ENCODE measurements around the gene LANCL2. TPM values are rescaled to one million over a fixed set of nuclear protein-coding genes. Genes with fewer than 3 reads are reported as not detected.

The LANCL2 gene
- total RNA-seq, 1 experiment from 2014 or later = 10.0 TPM

GRCh38 chr7:55361560-55361959 is 3.6 kb upstream of the LANCL2 start (continued):
- no peak for TF ChIP-seq YY1 (IDR thresholded peaks at IDR 0.05; ENCODE audit: extremely low read depth, insufficient replicate concordance, low read depth, low read length)
- TF ChIP-seq FOSL1 (IDR thresholded peaks at IDR 0.05; ENCODE audit: low read depth) = no peak
- no peak for TF ChIP-seq ATF3 (IDR thresholded peaks at IDR 0.05)

GRCh38 chr7:55362927-55363326 is 2.2 kb upstream of the LANCL2 start:
- no peak overlapping the region for H3K4me2 ChIP-seq (ENCODE audit: low read length)
- no peaks in the 10 kb centered on the region for H3K36me3 ChIP-seq (ENCODE audit: control insufficient read depth in 1 of 2, insufficient read depth in 2 of 2, low read length in 2 of 2)
- H3K79me2 ChIP-seq (ENCODE audit: insufficient read depth, low read length) = no peaks in the 10 kb centered on the region; the same call in 1 of the 2 replicates
- ChIA-PET CTCF (no interaction called here), RAD21 (ENCODE audit: low non-redundant PET in 1 of 2, low total read pairs in 2 of 2, uncharacterized antibody in 2 of 2, unreplicated experiment in 2 of 2) (no interaction called here), POLR2A (no interaction called here)
- H3K4me1 ChIP-seq (ENCODE audit: control insufficient read depth in 1 of 2, insufficient read depth in 2 of 2, low read length in 2 of 2) = peaks cover 3 to 19% of the 10 kb centered on the region in 2 experiments; a peak in 3 of 4 replicates
- TF ChIP-seq POLR2A (IDR thresholded peaks at IDR 0.05; ENCODE audit: borderline replicate concordance, extremely low read depth, insufficient read depth, insufficient read length) (no peak), CEBPB (IDR thresholded peaks at IDR 0.05; ENCODE audit: low read depth) (no peak), SP1 (IDR thresholded peaks at IDR 0.05; ENCODE audit: low read depth) (no peak), ZBTB33 (IDR thresholded peaks at IDR 0.05; ENCODE audit: extremely low read depth, insufficient replicate concordance, low read length) (no peak), CBX3 (IDR thresholded peaks at IDR 0.05; ENCODE audit: low read depth) (no peak), SRF (IDR thresholded peaks at IDR 0.05; ENCODE audit: low read depth) (no peak), FOSL1 (IDR thresholded peaks at IDR 0.05; ENCODE audit: low read depth) (no peak), SIN3A (IDR thresholded peaks at IDR 0.05; ENCODE audit: low read depth) (no peak), EGR1 (IDR thresholded peaks at IDR 0.05; ENCODE audit: low read depth) (no peak), RAD21 (IDR thresholded peaks at IDR 0.05; ENCODE audit: low read depth) (no peak), EZH2phosphoT487 (IDR thresholded peaks at IDR 0.05; ENCODE audit: borderline replicate concordance) (no peak), JUND (IDR thresholded peaks at IDR 0.05) (no peak), EZH2 (IDR thresholded peaks at IDR 0.05) (no peak), ATF3 (IDR thresholded peaks at IDR 0.05) (no peak), ZFX (IDR thresholded peaks at IDR 0.05) (no peak), ZNF274 (IDR thresholded peaks at IDR 0.05; ENCODE audit: low read depth, low read length) (no peak), CTCF (IDR thresholded peaks at IDR 0.05 in 2 of 3, conservative IDR thresholded peaks at IDR 0.05 in 1 of 3; ENCODE audit: borderline replicate concordance in 1 of 3, insufficient read depth in 1 of 3, low read depth in 2 of 3, low read length in 2 of 3) (no peak)
- TF ChIP-seq, protein P1, sequence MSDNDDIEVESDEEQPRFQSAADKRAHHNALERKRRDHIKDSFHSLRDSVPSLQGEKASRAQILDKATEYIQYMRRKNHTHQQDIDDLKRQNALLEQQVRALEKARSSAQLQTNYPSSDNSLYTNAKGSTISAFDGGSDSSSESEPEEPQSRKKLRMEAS (IDR thresholded peaks at IDR 0.05) = no peak
- TF ChIP-seq, protein P2, sequence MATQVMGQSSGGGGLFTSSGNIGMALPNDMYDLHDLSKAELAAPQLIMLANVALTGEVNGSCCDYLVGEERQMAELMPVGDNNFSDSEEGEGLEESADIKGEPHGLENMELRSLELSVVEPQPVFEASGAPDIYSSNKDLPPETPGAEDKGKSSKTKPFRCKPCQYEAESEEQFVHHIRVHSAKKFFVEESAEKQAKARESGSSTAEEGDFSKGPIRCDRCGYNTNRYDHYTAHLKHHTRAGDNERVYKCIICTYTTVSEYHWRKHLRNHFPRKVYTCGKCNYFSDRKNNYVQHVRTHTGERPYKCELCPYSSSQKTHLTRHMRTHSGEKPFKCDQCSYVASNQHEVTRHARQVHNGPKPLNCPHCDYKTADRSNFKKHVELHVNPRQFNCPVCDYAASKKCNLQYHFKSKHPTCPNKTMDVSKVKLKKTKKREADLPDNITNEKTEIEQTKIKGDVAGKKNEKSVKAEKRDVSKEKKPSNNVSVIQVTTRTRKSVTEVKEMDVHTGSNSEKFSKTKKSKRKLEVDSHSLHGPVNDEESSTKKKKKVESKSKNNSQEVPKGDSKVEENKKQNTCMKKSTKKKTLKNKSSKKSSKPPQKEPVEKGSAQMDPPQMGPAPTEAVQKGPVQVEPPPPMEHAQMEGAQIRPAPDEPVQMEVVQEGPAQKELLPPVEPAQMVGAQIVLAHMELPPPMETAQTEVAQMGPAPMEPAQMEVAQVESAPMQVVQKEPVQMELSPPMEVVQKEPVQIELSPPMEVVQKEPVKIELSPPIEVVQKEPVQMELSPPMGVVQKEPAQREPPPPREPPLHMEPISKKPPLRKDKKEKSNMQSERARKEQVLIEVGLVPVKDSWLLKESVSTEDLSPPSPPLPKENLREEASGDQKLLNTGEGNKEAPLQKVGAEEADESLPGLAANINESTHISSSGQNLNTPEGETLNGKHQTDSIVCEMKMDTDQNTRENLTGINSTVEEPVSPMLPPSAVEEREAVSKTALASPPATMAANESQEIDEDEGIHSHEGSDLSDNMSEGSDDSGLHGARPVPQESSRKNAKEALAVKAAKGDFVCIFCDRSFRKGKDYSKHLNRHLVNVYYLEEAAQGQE (IDR thresholded peaks at IDR 0.05; ENCODE audit: low read depth) = no peak
- DNase-seq (ENCODE audit: low read depth, low spot score) = no peak
- H3K9me3 ChIP-seq (ENCODE audit: control insufficient read depth in 1 of 2, insufficient read depth in 1 of 2, low read depth in 1 of 2, low read length in 2 of 2) = no peaks in the 10 kb centered on the region
- no peak for ATAC-seq
- no peaks in the 10 kb centered on the region for H3K27me3 ChIP-seq (ENCODE audit: insufficient read depth, low read length)
- no TSS peak for BruUV-seq (replicated peaks)
- no peaks in the 10 kb centered on the region for H4K20me1 ChIP-seq (ENCODE audit: insufficient read depth)
- no peak overlapping the region for H3K9ac ChIP-seq (ENCODE audit: low read length)
- no peak overlapping the region for H2AFZ ChIP-seq (ENCODE audit: low read depth, low read length, poor library complexity, severe bottlenecking)
- intact Hi-C loops (cut with micrococcal nuclease) = no loop called here
- H3K27ac ChIP-seq (ENCODE audit: low read depth, low read length) = no peak overlapping the region
- H3K4me3 ChIP-seq (replicated peaks in 1 of 2; ENCODE audit: low read depth in 1 of 2, low read length in 2 of 2) = no peak overlapping the region
- no peaks in the 10 kb centered on the region for H3K9me2 ChIP-seq (ENCODE audit: insufficient read depth)

All from HCT116 (cell line).